ENCODE results near the gene RRN3.
"Not testable (repeated sequence)": the region's sequence is repeated elsewhere in the genome, so short reads cannot be mapped to it uniquely, and the experiment has no call there.

- not testable (repeated sequence) for TF ChIP-seq CTCF (IDR thresholded peaks at IDR 0.05; ENCODE audit: borderline replicate concordance, extremely low read depth, low read length, poor library complexity, severe bottlenecking); EZH2 (IDR thresholded peaks at IDR 0.05; ENCODE audit: borderline replicate concordance, low read depth, low read length, severe bottlenecking)
Measured at GRCh38 chr16:15050440-15050839, 43.6 kb downstream of the RRN3 start.
